ENCODE results near the gene PBX3.

DNA sequence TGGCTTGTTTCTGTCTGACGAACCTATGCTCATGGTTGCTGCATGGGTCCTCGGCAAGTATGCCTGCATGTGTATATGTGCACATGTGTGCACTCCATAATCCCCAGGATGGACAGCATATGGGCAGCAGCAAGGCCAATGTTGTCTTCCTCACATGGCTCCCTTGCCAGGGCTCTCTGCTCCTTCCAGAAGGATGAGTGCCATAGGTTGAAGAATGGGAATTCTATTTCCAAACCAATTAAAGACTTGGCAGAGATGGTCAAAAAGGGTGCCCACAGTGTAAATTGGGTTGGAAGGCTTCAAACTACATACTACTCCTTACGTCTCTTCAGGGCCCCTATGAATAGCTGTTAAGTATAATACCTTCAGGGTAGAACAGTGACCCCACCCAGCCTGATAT lies 212.1 kb downstream of the PBX3 start:
- TF ChIP-seq, protein P1, sequence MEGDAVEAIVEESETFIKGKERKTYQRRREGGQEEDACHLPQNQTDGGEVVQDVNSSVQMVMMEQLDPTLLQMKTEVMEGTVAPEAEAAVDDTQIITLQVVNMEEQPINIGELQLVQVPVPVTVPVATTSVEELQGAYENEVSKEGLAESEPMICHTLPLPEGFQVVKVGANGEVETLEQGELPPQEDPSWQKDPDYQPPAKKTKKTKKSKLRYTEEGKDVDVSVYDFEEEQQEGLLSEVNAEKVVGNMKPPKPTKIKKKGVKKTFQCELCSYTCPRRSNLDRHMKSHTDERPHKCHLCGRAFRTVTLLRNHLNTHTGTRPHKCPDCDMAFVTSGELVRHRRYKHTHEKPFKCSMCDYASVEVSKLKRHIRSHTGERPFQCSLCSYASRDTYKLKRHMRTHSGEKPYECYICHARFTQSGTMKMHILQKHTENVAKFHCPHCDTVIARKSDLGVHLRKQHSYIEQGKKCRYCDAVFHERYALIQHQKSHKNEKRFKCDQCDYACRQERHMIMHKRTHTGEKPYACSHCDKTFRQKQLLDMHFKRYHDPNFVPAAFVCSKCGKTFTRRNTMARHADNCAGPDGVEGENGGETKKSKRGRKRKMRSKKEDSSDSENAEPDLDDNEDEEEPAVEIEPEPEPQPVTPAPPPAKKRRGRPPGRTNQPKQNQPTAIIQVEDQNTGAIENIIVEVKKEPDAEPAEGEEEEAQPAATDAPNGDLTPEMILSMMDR (conservative IDR thresholded peaks at IDR 0.05 in 1 of 2, IDR thresholded peaks at IDR 0.05 in 1 of 2; ENCODE audit: extremely low read depth in 1 of 2, insufficient read depth in 1 of 2, low read depth in 1 of 2, low read length in 2 of 2) = no peak
- no peak for TF ChIP-seq EZH2 (IDR thresholded peaks at IDR 0.05; ENCODE audit: borderline replicate concordance, low read length)
